Fibroblast of the aortic adventitia (primary cell): ENCODE data around the gene ABCG1. TPM values are rescaled to one million over a fixed set of nuclear protein-coding genes. Genes with fewer than 3 reads are reported as not detected.
"Not testable (repeated sequence)": the region's sequence is repeated elsewhere in the genome, so short reads cannot be mapped to it uniquely, and the experiment has no call there.

Experiments
- DNase-seq: peaks from one replicate; pipeline ENCODE4 v3.0.0-alpha.2; 2010; ENCODE audit warnings: low read depth
- H3K4me3 ChIP-seq: 2 replicates; pipeline ENCODE4 v1.5.1; 2011; ENCODE audit warnings: low read depth, mild to moderate bottlenecking, control low read depth, low read length, moderate library complexity
- total RNA-seq: library from RNA; depleted of rRNA; stranded (reverse); fragments of >200 nt; gene quantifications from 2 replicates; pipeline ENCODE4 v1.2.3, GENCODE V29; 2012; ENCODE audit warnings: low replicate concordance
- TF ChIP-seq, protein P1 (sequence below): IDR thresholded peaks from 2 replicates; pipeline ENCODE4 v1.5.1; 2011; ENCODE audit warnings: mild to moderate bottlenecking, low read length, control low read depth, inconsistent platforms; ENCODE audit not compliant: insufficient read depth

The ABCG1 gene
- total RNA-seq, 1 donor: 0.09 TPM

DNA sequence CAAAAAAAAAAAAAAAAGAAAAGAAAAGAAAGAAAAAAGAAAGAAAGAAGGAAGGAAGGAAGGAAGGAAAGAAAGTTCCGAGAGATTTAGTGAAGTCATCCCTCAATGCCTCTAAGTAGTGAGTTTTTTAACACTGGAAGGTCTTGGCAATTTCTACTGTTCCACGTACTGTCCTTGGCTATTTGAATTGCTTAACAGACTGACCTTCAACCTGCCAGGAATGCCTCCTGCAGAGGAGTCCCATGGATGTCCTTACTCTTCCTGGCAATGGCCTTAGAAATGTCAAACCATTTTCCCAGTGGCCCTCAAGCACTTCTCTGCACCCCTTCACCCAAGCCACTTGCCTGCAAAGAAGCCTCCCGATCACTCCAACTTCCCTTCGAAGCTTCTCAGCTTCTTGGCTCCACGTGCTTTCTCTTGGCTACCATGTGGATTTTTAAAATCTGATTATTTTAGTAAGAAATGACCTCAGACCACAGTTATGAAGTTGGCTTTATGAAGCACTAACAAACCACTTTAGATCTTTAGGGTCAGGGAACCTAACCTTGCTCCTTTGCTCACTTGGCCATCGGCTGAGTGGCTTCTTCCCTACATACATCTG lies 43.7 kb upstream of the ABCG1 start:
- H3K4me3 ChIP-seq: no peak overlapping the region
- TF ChIP-seq, protein P1, sequence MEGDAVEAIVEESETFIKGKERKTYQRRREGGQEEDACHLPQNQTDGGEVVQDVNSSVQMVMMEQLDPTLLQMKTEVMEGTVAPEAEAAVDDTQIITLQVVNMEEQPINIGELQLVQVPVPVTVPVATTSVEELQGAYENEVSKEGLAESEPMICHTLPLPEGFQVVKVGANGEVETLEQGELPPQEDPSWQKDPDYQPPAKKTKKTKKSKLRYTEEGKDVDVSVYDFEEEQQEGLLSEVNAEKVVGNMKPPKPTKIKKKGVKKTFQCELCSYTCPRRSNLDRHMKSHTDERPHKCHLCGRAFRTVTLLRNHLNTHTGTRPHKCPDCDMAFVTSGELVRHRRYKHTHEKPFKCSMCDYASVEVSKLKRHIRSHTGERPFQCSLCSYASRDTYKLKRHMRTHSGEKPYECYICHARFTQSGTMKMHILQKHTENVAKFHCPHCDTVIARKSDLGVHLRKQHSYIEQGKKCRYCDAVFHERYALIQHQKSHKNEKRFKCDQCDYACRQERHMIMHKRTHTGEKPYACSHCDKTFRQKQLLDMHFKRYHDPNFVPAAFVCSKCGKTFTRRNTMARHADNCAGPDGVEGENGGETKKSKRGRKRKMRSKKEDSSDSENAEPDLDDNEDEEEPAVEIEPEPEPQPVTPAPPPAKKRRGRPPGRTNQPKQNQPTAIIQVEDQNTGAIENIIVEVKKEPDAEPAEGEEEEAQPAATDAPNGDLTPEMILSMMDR: no peak
- no peak for DNase-seq

DNA sequence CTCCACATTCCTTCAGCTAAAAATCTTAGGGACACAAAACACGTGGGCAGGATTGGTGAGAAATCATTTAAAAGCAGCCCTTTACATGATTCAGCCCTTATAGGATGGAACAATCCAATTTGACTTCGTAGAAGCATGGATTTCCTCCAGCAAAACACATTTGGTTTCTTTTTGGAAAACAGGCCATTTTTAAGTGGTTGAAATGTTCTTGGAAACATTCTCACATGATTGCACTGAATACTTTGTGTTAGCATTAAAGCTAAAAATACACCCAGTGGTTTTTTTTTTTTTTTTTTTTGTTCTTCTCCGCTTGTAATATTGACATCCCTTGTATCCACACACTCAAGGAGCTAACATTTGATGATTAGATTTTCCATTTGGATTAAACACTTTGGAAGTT lies 42.1 kb upstream of the ABCG1 start:
- peak; percentile 47 for DNase-seq
- no peak overlapping the region for H3K4me3 ChIP-seq
- TF ChIP-seq, protein P1: no peak

DNA sequence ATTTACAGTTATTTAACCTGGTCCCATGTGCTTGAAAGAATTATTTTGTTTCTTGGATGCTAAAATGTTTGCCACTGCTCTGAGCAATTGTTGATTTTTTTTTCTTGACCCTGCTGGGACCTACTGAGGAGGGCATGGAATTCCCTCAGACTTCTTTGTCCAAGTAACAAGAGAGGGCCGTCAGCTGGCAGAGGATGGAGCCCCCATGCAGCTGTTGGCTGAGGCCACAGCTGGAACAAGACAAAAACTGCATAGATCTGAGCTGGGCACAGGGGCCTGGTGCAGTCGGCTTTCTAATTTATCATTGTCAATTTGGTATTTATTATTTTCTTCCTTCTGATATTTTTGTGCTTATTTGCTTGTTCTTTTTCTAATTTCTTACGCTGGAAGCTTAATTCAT lies 39.6 kb upstream of the ABCG1 start:
- H3K4me3 ChIP-seq: no peak overlapping the region
- TF ChIP-seq, protein P1: no peak

DNA sequence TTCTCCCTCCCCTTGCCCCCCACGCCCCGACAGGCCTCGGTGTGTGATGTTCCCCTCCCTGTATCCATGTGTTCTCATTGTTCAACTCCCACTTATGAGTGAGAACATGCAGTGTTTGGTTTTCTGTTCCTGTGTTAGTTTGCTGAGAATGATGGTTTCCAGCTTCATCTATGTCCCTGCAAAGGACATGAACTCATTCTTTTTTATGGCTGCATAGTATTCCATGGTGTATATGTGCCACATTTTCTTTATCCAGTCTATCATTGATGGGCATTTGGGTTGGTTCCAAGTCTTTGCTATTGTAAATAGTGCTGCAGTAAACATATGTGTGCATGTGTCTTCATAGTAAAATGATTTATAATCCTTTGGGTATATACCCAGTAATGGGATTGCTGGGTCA lies 38.9 kb upstream of the ABCG1 start:
- not testable (repeated sequence) for DNase-seq, H3K4me3 ChIP-seq

More for the DNA sequence above, 39.6 kb upstream of the ABCG1 start:
- DNase-seq: no peak

DNA sequence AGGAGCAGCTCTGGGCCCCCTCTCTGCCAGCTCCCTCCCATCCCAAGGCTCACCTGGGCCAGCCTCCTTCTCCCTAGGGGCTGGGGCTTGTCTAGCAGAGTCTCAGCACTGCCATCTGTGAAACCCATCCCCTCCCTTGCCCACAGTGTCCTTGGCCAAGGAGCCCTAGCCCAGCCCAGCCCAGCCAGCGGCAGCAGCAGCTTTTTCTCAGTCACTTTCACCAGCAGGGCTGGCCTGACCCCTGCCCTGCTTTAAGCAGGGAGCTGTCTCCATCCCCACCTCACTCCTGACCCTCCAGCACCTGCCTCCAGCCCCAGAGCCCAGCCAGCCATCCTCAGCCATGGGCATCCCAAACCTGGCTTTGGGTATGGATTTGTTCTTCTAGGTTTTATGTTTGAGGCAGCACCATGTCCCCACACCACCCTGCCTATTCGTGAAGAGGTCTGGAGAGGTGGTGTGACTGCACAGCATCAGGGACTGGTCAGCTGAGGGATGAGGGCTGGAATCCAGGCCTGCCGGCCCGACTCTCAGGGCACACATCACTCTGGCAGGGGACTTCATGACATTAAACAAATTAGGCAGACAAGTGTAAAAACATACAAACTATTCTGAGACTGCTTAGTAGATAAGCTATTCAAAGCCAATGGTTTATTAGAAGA lies 36.1 kb upstream of the ABCG1 start:
- H3K4me3 ChIP-seq: no peak overlapping the region
- TF ChIP-seq, protein P1: no peak
- DNase-seq: no peak

DNA sequence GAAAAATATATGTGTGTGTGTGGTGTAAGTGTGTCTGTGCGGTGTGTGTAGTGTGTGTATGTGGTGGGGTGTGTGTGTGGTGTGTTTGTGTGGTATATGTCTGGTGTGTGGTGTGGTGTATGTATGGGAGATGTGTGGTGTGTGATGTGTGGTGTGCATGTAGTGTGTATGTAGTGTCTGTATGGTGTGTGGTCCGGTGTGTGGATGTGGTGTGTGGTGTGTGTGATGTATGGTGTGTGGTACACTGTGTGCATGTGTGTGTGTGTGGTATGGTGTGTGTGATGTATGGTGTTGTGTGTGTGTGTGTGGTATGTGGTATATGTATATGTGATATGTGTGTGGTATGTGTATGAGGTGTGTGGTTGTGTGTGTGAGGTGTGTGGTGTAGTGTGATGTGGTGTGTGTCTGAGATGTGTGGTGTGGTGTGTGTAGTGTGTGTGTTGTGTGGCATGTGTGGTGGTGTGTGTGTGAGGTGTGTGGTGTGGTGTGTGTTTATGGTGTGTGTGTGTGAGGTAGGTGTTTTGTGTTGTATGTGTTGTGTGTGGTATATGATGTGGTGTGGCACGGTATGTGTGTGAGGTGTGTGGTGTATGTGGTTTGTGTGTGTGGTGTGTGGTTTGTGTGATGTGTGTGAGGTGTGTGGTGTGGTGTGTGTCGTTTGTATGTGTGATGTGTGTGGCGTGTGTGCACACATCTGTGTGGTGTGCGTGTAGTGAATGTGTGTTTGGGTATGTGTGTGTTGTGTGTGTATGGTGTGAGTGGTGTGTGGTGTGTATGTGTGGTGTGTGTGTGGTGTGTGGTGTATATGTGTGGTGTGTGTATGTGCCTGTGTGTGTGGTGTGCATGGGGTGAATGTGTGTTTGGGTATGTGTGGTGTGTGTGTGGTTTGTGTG lies 35.3 kb upstream of the ABCG1 start:
- TF ChIP-seq, protein P1: no peak
- no peak overlapping the region for H3K4me3 ChIP-seq

DNA sequence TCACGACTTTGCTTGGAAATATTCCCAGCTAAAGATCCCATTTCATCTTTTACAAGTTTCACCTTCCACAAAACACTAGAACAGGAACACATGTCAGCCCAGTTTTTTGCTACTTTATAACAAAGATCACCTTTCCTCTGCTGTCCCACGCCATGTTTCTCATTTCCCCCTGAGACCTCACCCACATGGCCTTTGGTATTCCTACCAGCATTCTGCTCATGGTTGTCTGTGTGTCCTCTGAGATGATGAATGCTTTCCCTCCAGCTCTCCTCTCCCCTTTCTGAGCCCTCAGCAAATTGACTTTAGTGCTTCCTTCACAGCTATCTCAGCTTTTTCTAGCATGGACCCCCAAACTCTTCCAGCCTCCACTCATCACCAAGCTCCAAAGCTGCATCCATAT lies 32.3 kb upstream of the ABCG1 start:
- DNase-seq: no peak
- H3K4me3 ChIP-seq: no peak overlapping the region
- TF ChIP-seq, protein P1: no peak

More for the DNA sequence above, 35.3 kb upstream of the ABCG1 start:
- DNase-seq: no peak
